HepG2 (cell line): Measurements from ENCODE around the gene TRMU. TPM values are rescaled to one million over a fixed set of nuclear protein-coding genes. Genes with fewer than 3 reads are reported as not detected.

Experiments
- BCL3 ChIP-seq: sonication (generic); formaldehyde crosslinking; IDR thresholded peaks from 2 replicates; pipeline ENCODE4 v1.5.1; 2020; ENCODE audit warnings: mild to moderate bottlenecking, missing genetic modification reagents, moderate library complexity
- CEBPB ChIP-seq: IDR thresholded peaks from 2 replicates; pipeline ENCODE4 v1.6.1; 2011; ENCODE audit warnings: low read depth, low read length, improper control_type of control experiment, borderline replicate concordance
- ELF1 ChIP-seq: sonication (generic); formaldehyde crosslinking; IDR thresholded peaks from 2 replicates; pipeline ENCODE4 v1.4.0; 2020; ENCODE audit warnings: missing genetic modification reagents
- FOXK2 ChIP-seq: fragments of 450-650 bp; IDR thresholded peaks from 2 replicates; pipeline ENCODE4 v1.6.1; 2016
- GABPA ChIP-seq, 2 experiments: IDR thresholded peaks; 2 replicates each; pipeline ENCODE4 v1.6.1; 2011 to 2016; ENCODE audit warnings: low read depth in 2 of 2, low read length in 1 of 2, missing biosample characterization in 1 of 2, missing genetic modification characterization in 1 of 2
- ISX ChIP-seq: sonication (generic); formaldehyde crosslinking; conservative IDR thresholded peaks from 2 replicates; pipeline ENCODE4 v1.5.0; 2020; ENCODE audit warnings: missing genetic modification reagents
- KAT7 ChIP-seq: IDR thresholded peaks from 2 replicates; pipeline ENCODE4 v1.6.1; 2018; ENCODE audit warnings: borderline replicate concordance, missing compliant biosample characterization
- KLF16 ChIP-seq, 2 experiments: sonication (generic) in 1 of 2; formaldehyde crosslinking in 1 of 2; IDR thresholded peaks; 2 replicates each; pipeline versions ENCODE4 v1.6.1 to v1.8.0; 2016 to 2023; ENCODE audit warnings: missing genetic modification reagents in 2 of 2, missing compliant biosample characterization in 1 of 2
- LCORL ChIP-seq, 2 experiments: fragments of 450-650 bp in 1 of 2; sonication (generic) in 1 of 2; formaldehyde crosslinking in 1 of 2; IDR thresholded peaks; 2 replicates each; pipeline versions ENCODE4 v1.5.0 to v1.6.1; 2017 to 2020; ENCODE audit warnings: antibody characterized with exemption in 1 of 2, missing genetic modification reagents in 1 of 2
- REL ChIP-seq: sonication (generic); formaldehyde crosslinking; conservative IDR thresholded peaks from 2 replicates; pipeline ENCODE4 v1.8.0; 2022; ENCODE audit warnings: mild to moderate bottlenecking, missing genetic modification reagents, moderate library complexity
- SP1 ChIP-seq, 2 experiments: fragments of 450-650 bp in 1 of 2; sonication (generic) in 1 of 2; formaldehyde crosslinking in 1 of 2; IDR thresholded peaks; 2 replicates each; pipeline versions ENCODE4 v1.4.0 to v1.6.1; 2016 to 2020; ENCODE audit warnings: missing genetic modification reagents in 1 of 2
- SP4 ChIP-seq: sonication (generic); formaldehyde crosslinking; IDR thresholded peaks from 2 replicates; pipeline ENCODE4 v1.8.1; 2023; ENCODE audit warnings: mild to moderate bottlenecking, missing genetic modification reagents
- XRCC5 ChIP-seq: fragments of 200-400 bp; formaldehyde crosslinking; optimal IDR thresholded peaks from 2 replicates; pipeline ENCODE3; 2017; ENCODE audit warnings: mild to moderate bottlenecking, low read length
- ZFP1 ChIP-seq: IDR thresholded peaks from 2 replicates; pipeline ENCODE4 v1.6.1; 2016
- ZMAT3 ChIP-seq: sonication (generic); formaldehyde crosslinking; conservative IDR thresholded peaks from 2 replicates; pipeline ENCODE4 v1.7.0; 2021; ENCODE audit warnings: missing genetic modification reagents
- ZNF224 ChIP-seq: sonication (generic); formaldehyde crosslinking; IDR thresholded peaks from 2 replicates; pipeline ENCODE4 v1.5.0; 2020; ENCODE audit warnings: mild to moderate bottlenecking, missing genetic modification reagents
- ZNF468 ChIP-seq: sonication (generic); formaldehyde crosslinking; IDR thresholded peaks from 2 replicates; pipeline ENCODE4 v1.8.0; 2022; ENCODE audit warnings: mild to moderate bottlenecking, moderate library complexity, missing genetic modification reagents
- polyA plus RNA-seq, 8 experiments: library from polyadenylated mRNA; depleted of rRNA in 3 of 8; stranded (reverse) in 7 of 8; unstranded in 1 of 8; fragments of >200 nt; fragmentation: Illumina TruSeq in 4 of 8; extraction: Trizol in 4 of 8; gene quantifications; 2 replicates each; pipeline versions ENCODE4 v1.2.1 to v1.2.3, GENCODE V29; 2011 to 2016; ENCODE audit warnings: low read depth in 4 of 8, missing spikeins in 1 of 8, mixed read lengths in 1 of 8; ENCODE audit not compliant: insufficient read depth in 1 of 8
- total RNA-seq, 5 experiments: library from RNA; depleted of rRNA; stranded (reverse); fragments of >200 nt; fragmentation: Illumina TruSeq; extraction: Trizol; gene quantifications; 2 replicates each; pipeline ENCODE4 v1.2.3, GENCODE V29; 2016; ENCODE audit warnings: low read depth in 1 of 5
- TF ChIP-seq, protein P1 (sequence below): sonication (generic); formaldehyde crosslinking; IDR thresholded peaks from 2 replicates; pipeline ENCODE4 v1.4.0; 2020; ENCODE audit warnings: mild to moderate bottlenecking, missing genetic modification reagents
- TF ChIP-seq, protein P2 (sequence below): sonication (generic); formaldehyde crosslinking; IDR thresholded peaks from 2 replicates; pipeline ENCODE4 v1.5.0; 2020; ENCODE audit warnings: missing genetic modification reagents
- TF ChIP-seq, protein P3 (sequence below): sonication (generic); formaldehyde crosslinking; IDR thresholded peaks from 2 replicates; pipeline ENCODE4 v1.4.0; 2020; ENCODE audit warnings: missing genetic modification reagents

Gene TRMU
- total and polyA plus RNA-seq, 2 of the 13 experiments (the other 11 are each of a cell fraction or from before 2014, with no cell fraction given), result 31.0 to 50.2 TPM

GRCh38 chr22:46362203-46362933 is 26.9 kb downstream of the TRMU start (continued):
- TF ChIP-seq, protein P1, sequence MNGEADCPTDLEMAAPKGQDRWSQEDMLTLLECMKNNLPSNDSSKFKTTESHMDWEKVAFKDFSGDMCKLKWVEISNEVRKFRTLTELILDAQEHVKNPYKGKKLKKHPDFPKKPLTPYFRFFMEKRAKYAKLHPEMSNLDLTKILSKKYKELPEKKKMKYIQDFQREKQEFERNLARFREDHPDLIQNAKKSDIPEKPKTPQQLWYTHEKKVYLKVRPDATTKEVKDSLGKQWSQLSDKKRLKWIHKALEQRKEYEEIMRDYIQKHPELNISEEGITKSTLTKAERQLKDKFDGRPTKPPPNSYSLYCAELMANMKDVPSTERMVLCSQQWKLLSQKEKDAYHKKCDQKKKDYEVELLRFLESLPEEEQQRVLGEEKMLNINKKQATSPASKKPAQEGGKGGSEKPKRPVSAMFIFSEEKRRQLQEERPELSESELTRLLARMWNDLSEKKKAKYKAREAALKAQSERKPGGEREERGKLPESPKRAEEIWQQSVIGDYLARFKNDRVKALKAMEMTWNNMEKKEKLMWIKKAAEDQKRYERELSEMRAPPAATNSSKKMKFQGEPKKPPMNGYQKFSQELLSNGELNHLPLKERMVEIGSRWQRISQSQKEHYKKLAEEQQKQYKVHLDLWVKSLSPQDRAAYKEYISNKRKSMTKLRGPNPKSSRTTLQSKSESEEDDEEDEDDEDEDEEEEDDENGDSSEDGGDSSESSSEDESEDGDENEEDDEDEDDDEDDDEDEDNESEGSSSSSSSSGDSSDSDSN, result peak; percentile 53; the same call in 1 of the 2 replicates
- TF ChIP-seq GABPA (IDR thresholded peaks at IDR 0.05; ENCODE audit: low read depth, low read length) (no peak), GABPA (CRISPR knock-in tag; IDR thresholded peaks at IDR 0.05; ENCODE audit: low read depth) (peak; percentile 60), FOXK2 (no peak), BCL3 (peak; percentile 65; the same call in 1 of the 2 replicates), CEBPB (peak; percentile 69; the same call in 1 of the 2 replicates), SP1 (IDR thresholded peaks at IDR 0.05) (no peak), SP1 (CRISPR knock-in tag; IDR thresholded peaks at IDR 0.05) (no peak; the same call in 1 of the 2 replicates), ZMAT3 (no peak), LCORL (IDR thresholded peaks at IDR 0.05) (no peak), LCORL (CRISPR knock-in tag; IDR thresholded peaks at IDR 0.05) (peak; percentile 54), ELF1 (CRISPR knock-in tag) (peak; percentile 53; the same call in 1 of the 2 replicates), KAT7 (CRISPR knock-in tag) (no peak), ZFP1 (CRISPR knock-in tag) (no peak), ZNF224 (CRISPR knock-in tag) (no peak), REL (no peak), KLF16 (CRISPR knock-in tag; IDR thresholded peaks at IDR 0.05) (peak in 1 of 2 experiments; percentile 65; a peak in 2 of 4 replicates), ISX (CRISPR knock-in tag) (no peak), ZNF468 (no peak), SP4 (peak; percentile 47; the same call in 1 of the 2 replicates), XRCC5 (no peak)
- TF ChIP-seq, protein P2, sequence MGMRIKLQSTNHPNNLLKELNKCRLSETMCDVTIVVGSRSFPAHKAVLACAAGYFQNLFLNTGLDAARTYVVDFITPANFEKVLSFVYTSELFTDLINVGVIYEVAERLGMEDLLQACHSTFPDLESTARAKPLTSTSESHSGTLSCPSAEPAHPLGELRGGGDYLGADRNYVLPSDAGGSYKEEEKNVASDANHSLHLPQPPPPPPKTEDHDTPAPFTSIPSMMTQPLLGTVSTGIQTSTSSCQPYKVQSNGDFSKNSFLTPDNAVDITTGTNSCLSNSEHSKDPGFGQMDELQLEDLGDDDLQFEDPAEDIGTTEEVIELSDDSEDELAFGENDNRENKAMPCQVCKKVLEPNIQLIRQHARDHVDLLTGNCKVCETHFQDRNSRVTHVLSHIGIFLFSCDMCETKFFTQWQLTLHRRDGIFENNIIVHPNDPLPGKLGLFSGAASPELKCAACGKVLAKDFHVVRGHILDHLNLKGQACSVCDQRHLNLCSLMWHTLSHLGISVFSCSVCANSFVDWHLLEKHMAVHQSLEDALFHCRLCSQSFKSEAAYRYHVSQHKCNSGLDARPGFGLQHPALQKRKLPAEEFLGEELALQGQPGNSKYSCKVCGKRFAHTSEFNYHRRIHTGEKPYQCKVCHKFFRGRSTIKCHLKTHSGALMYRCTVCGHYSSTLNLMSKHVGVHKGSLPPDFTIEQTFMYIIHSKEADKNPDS (CRISPR knock-in tag), result no peak
- TF ChIP-seq, protein P3, sequence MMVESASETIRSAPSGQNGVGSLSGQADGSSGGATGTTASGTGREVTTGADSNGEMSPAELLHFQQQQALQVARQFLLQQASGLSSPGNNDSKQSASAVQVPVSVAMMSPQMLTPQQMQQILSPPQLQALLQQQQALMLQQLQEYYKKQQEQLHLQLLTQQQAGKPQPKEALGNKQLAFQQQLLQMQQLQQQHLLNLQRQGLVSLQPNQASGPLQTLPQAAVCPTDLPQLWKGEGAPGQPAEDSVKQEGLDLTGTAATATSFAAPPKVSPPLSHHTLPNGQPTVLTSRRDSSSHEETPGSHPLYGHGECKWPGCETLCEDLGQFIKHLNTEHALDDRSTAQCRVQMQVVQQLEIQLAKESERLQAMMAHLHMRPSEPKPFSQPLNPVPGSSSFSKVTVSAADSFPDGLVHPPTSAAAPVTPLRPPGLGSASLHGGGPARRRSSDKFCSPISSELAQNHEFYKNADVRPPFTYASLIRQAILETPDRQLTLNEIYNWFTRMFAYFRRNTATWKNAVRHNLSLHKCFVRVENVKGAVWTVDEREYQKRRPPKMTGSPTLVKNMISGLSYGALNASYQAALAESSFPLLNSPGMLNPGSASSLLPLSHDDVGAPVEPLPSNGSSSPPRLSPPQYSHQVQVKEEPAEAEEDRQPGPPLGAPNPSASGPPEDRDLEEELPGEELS, result peak; percentile 31; the same call in 1 of the 2 replicates
